ENCODE data around the gene UGT1A10.
"Not testable (repeated sequence)": the region's sequence is repeated elsewhere in the genome, so short reads cannot be mapped to it uniquely, and the experiment has no call there.

UGT1A10 gene

DNA sequence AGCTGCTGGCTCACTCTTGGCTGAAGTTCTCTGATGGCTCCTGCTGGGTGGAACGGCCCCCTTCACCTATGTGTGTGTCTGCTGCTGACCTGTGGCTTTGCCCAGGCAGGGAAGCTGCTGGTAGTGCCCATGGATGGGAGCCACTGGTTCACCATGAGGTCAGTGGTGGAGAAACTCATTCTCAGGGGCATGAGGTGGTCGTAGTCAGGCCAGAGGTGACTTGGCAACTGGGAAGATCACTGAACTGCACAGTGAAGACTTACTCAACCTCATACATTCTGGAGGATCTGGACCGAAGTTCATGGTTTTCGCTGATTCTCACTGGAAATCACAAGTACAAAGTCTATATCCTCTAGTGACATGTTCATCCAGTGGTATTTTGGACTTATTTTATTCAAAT lies 32.7 kb upstream of the UGT1A10 start:
- DNase-seq (ENCODE audit: low read depth) = no peak
- no peak for TF ChIP-seq CTCF (IDR thresholded peaks at IDR 0.05; ENCODE audit: insufficient read depth, low read depth, low read length, missing control alignments)
- no peak overlapping the region for H3K4me3 ChIP-seq (ENCODE audit: low read depth, low read length)

GRCh38 chr2:233604826-233605225 lies 31.4 kb upstream of the UGT1A10 start:
- DNase-seq (ENCODE audit: low read depth) = no peak
- no peak overlapping the region for H3K4me3 ChIP-seq (ENCODE audit: low read depth, low read length)
- no peak for TF ChIP-seq CTCF (IDR thresholded peaks at IDR 0.05; ENCODE audit: insufficient read depth, low read depth, low read length, missing control alignments)

DNA sequence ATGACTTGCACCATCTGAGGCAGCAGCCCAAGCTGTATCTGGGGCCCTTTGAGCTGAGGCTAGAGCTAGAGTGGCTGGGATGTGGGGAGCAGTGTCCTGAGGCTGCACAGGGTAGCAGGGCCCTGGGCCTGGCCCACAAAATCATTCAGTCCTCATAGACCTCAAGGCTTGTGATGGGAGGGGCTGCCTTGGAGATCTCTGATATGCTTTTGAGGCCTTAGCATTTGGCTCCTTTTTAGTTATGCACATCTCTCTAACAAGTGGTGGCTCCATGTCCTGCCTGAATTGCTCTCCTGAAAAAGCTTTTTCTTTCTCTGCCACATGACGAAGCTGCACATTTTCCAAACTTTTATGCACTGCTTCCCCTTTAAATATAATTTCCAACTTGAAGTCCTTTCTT lies 30.6 kb upstream of the UGT1A10 start:
- no peak for TF ChIP-seq CTCF (IDR thresholded peaks at IDR 0.05; ENCODE audit: insufficient read depth, low read depth, low read length, missing control alignments)
- no peak for DNase-seq (ENCODE audit: low read depth)
- H3K4me3 ChIP-seq (ENCODE audit: low read depth, low read length) = no peak overlapping the region

DNA sequence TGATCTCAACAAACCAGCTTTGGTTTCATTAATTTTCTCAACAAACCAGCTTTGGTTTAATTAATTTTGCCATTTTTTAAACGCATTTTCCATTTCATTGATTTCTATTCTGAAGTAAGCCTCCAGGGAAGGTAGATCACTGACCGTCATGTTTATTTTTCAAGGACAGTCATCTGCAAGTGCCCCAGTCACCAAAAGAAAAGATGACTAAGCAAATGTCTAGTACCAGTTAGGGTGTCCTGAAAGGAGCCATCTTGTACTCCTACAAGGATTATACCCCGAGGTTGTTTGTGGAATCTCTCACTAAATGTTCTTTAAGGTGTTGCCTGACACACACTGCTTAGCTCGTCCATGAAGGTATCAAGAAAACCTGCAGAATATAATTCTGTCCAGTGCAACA lies 25.0 kb upstream of the UGT1A10 start:
- DNase-seq (ENCODE audit: low read depth) = no peak
- no peak overlapping the region for H3K4me3 ChIP-seq (ENCODE audit: low read depth, low read length)
- TF ChIP-seq CTCF (IDR thresholded peaks at IDR 0.05; ENCODE audit: insufficient read depth, low read depth, low read length, missing control alignments) = no peak

GRCh38 chr2:233617476-233617875 lies 18.8 kb upstream of the UGT1A10 start, which contains the start of gene UGT1A8:
Gene UGT1A8 (plus strand): TSS chr2:233617633. CDS start chr2:233617708, 75 bp downstream.
- H3K4me3 ChIP-seq (ENCODE audit: low read depth, low read length); DNase-seq (ENCODE audit: low read depth): not testable (repeated sequence)

DNA sequence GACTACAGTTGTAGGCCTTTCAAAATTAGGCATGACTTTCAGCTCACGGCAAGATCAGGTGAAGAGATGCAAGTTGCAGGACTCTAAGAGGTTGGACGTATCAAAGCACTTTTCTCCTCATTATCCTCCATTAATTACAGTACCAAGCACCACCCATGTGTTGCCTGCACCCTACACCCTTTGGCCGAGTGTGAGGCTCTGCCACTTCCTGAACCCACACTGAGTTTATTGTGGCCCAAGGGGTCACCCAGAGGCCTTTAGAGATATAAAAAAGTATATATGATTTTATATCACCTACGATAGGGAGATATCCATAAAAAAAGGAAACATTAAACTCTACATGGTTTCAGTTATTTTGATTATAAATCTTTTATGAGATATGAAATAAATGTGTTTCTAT lies 16.0 kb upstream of the UGT1A10 start:
- no peak for TF ChIP-seq CTCF (IDR thresholded peaks at IDR 0.05; ENCODE audit: insufficient read depth, low read depth, low read length, missing control alignments)
- no peak overlapping the region for H3K4me3 ChIP-seq (ENCODE audit: low read depth, low read length)
- DNase-seq (ENCODE audit: low read depth) = no peak

GRCh38 chr2:233621863-233622262 lies 14.4 kb upstream of the UGT1A10 start:
- DNase-seq (ENCODE audit: low read depth); H3K4me3 ChIP-seq (ENCODE audit: low read depth, low read length): not testable (repeated sequence)

DNA sequence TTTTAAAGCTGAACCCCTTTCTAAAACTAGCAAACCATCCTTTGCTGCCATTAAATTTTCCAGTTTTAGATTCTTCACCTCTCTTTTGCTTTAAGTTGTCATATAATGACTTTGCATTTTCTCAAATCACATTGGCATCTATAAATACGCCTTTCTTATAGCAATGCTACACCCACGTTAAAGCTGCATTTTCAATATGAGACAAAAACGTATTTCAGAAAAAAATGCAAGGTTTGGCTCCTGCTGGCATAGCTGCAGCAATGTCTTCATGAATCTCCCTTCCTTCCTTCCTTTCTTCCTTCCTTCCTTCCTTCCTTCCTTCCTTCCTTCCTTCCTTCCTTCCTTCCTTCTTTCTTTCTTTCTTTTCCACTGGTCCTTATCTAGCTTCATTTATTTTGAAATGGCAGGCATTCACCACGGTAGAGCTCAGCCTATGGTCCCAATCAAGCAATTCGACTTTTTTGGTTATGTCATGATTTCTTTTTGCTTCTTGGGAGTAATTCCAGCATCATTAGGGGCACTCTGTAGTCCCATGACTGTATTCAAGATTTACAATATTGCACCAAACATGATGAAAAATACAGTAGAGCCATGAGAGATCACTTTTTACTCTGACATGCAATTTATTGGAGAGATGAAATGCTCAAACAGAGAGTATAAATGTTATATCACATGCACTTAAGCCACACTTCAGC lies 8.8 kb upstream of the UGT1A10 start:
- H3K4me3 ChIP-seq (ENCODE audit: low read depth, low read length) = no peak overlapping the region
- TF ChIP-seq CTCF (IDR thresholded peaks at IDR 0.05; ENCODE audit: insufficient read depth, low read depth, low read length, missing control alignments) = no peak
- no peak for DNase-seq (ENCODE audit: low read depth)

Measured in GM12865 (cell line).